SU-DHL-6 (cell line): Measurements from ENCODE around the gene CYP1B1.

ENCODE experiments used
- CTCF ChIP-seq: fragments of 200-600 bp; sonication (generic); IDR thresholded peaks from one replicate; pipeline ENCODE4 v1.5.1; 2017; ENCODE audit warnings: antibody characterized with exemption, mild to moderate bottlenecking, low read length, moderate library complexity; ENCODE audit not compliant: insufficient read depth, poor library complexity, severe bottlenecking
- EZH2phosphoT487 ChIP-seq: fragments of 200-600 bp; sonication (generic), shearing (Covaris generic); conservative IDR thresholded peaks from 2 replicates; pipeline ENCODE4 v1.6.1; 2018; ENCODE audit warnings: mild to moderate bottlenecking, antibody characterized with exemption, low read length, moderate library complexity, mixed read lengths

GRCh38 chr2:38060236-38061018, 15.5 kb downstream of the CYP1B1 start:
- no peak for TF ChIP-seq CTCF
- no peak for TF ChIP-seq EZH2phosphoT487
